Measurements from ENCODE around the gene HNRNPUL1. TPM values are rescaled to one million over a fixed set of nuclear protein-coding genes. Genes with fewer than 3 reads are reported as not detected.
A peak's percentile ranks its signal among the peaks of the same experiment; 100 is the strongest.

The HNRNPUL1 gene
- total RNA-seq, 4 donors from 2014 or later, result 148 to 207 (median 179) TPM

GRCh38 chr19:41302624-41303351, 38.6 kb downstream of the HNRNPUL1 start:
- no peaks in the 10 kb centered on the region for H3K27me3 ChIP-seq
- intact Hi-C loops (cut with DNase I), result no loop called here
- peak overlapping the region in 2 of 4 donors; percentile 20 to 85 for H3K27ac ChIP-seq (replicated peaks in 1 of 4)
- no peak for DNase-seq (ENCODE audit: extremely low spot score)
- H3K4me3 ChIP-seq, result no peak overlapping the region
- 70% methylated on average over 21 of the region's 21 CpGs for WGBS
- H3K4me1 ChIP-seq, result peaks cover 36 to 48% (median 43%) of the 10 kb centered on the region in 4 donors
- TF ChIP-seq EP300 (IDR thresholded peaks at IDR 0.05), result no peak
- no peak for TF ChIP-seq CTCF (IDR thresholded peaks at IDR 0.05)
- TF ChIP-seq POLR2A (IDR thresholded peaks at IDR 0.05; ENCODE audit: low read depth), result no peak
- no peak for TF ChIP-seq POLR2AphosphoS5 (IDR thresholded peaks at IDR 0.05)
- H3K36me3 ChIP-seq, result peaks cover 49 to 86% (median 75%) of the 10 kb centered on the region in 4 donors
- H3K9me3 ChIP-seq, result no peaks in the 10 kb centered on the region

GRCh38 chr19:41303954-41304353, 39.8 kb downstream of the HNRNPUL1 start:
- WGBS, result 100% methylated on average over 1 of the region's 14 CpGs

GRCh38 chr19:41304706-41305483, 40.7 kb downstream of the HNRNPUL1 start:
- Histone ChIP-seq H3K4me1 (peaks cover 32 to 45% (median 40%) of the 10 kb centered on the region in 4 donors), H3K4me3 (no peak overlapping the region), H3K9me3 (no peaks in the 10 kb centered on the region), H3K36me3 (peaks cover 49 to 81% (median 74%) of the 10 kb centered on the region in 4 donors), H3K27ac (replicated peaks in 1 of 4) (peak overlapping the region in 2 of 4 donors; percentile 32), H3K27me3 (no peaks in the 10 kb centered on the region)
- 67% methylated on average over 4 of the region's 4 CpGs for WGBS
- TF ChIP-seq POLR2A (IDR thresholded peaks at IDR 0.05; ENCODE audit: low read depth) (no peak), CTCF (IDR thresholded peaks at IDR 0.05) (no peak), EP300 (IDR thresholded peaks at IDR 0.05) (no peak), POLR2AphosphoS5 (IDR thresholded peaks at IDR 0.05) (no peak)
- intact Hi-C loops (cut with DNase I), result no loop called here
- DNase-seq (ENCODE audit: extremely low spot score), result no peak

More at GRCh38 chr19:41303954-41304353, 39.8 kb downstream of the HNRNPUL1 start:
- no peaks in the 10 kb centered on the region for H3K27me3 ChIP-seq
- TF ChIP-seq CTCF (IDR thresholded peaks at IDR 0.05), result no peak
- no peak for TF ChIP-seq POLR2AphosphoS5 (IDR thresholded peaks at IDR 0.05)
- TF ChIP-seq POLR2A (IDR thresholded peaks at IDR 0.05; ENCODE audit: low read depth), result no peak
- TF ChIP-seq EP300 (IDR thresholded peaks at IDR 0.05), result no peak
- DNase-seq (ENCODE audit: extremely low spot score), result no peak
- H3K36me3 ChIP-seq, result peaks cover 49 to 87% (median 75%) of the 10 kb centered on the region in 4 donors
- intact Hi-C loops (cut with DNase I), result no loop called here
- no peaks in the 10 kb centered on the region for H3K9me3 ChIP-seq
- peak overlapping the region in 2 of 4 donors; percentile 27 to 32 for H3K27ac ChIP-seq (replicated peaks in 1 of 4)
- H3K4me1 ChIP-seq, result peaks cover 36 to 48% (median 43%) of the 10 kb centered on the region in 4 donors
- no peak overlapping the region for H3K4me3 ChIP-seq

- Histone ChIP-seq H3K36me3 (peaks cover 49 to 69% (median 67%) of the 10 kb centered on the region in 4 donors), H3K4me3 (no peak overlapping the region), H3K9me3 (no peaks in the 10 kb centered on the region), H3K27me3 (no peaks in the 10 kb centered on the region), H3K4me1 (peaks cover 28 to 40% (median 35%) of the 10 kb centered on the region in 4 donors), H3K27ac (replicated peaks in 1 of 4) (peak overlapping the region; percentile 5 to 88 (median 31))
- intact Hi-C loops (cut with DNase I), result no loop called here
- TF ChIP-seq POLR2A (IDR thresholded peaks at IDR 0.05; ENCODE audit: low read depth) (no peak), CTCF (IDR thresholded peaks at IDR 0.05) (no peak), POLR2AphosphoS5 (IDR thresholded peaks at IDR 0.05) (no peak), EP300 (IDR thresholded peaks at IDR 0.05) (no peak)
- WGBS, result 74% methylated on average over 8 of the region's 13 CpGs
- DNase-seq (ENCODE audit: extremely low spot score), result no peak
These were observed 42.0 kb downstream of the HNRNPUL1 start for GRCh38 chr19:41305927-41306793.
